ENCODE data around the gene PMEPA1. TPM values are rescaled to one million over a fixed set of nuclear protein-coding genes. Genes with fewer than 3 reads are reported as not detected.
"Not testable (repeated sequence)": the region's sequence is repeated elsewhere in the genome, so short reads cannot be mapped to it uniquely, and the experiment has no call there.

The PMEPA1 gene
- total RNA-seq, 2 experiments from 2014 or later: 0.76 to 1.3 TPM

DNA sequence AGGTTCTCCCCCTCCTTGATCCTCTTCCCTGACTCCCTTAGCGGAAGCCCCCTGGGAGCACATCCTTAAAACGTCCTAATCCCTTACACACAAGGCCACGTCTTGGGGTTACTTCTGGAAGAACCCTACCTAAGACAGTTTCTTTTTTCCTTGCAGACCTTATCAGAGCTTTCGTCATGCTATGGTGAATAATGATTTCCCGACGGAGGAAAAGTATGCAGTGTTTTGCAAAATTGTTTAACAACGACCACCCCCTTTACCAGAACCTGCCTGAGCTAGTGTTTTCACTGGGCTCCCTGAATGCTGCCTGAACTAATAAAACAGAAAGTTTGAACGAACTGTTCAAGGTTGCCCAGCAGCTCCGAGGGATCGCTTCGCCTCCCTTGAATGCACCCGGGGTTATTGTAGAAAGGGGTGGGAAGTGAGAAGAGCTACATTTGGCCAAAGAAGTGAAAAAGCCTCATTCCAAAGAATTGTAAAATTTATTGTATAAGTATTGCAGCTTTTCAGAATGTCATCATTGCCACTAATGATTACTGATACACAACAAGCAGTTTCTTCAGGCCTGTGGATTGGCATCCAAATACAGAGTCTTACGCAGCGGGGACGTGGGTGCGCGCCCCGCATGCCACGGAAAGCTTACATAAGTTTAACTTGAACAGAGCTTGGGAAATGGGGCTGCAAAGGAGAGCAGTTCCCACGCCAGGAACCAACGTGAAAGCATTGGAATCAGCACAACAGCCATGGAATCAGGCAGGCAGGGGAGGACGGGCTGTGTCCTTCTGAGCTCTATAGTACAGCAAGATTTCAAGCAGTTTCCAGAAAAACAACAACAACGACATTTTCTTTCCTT, 61.7 kb downstream of the PMEPA1 start:
- POLR2A ChIA-PET: interaction anchor here (1.0 to 1.4 kb wide), 3 partner anchors 14 to 28 kb away, joined by 3 to 6 read pairs (median 4); partner anchors contain the start of gene ZBP1
- Mint-ChIP-seq H3K9me3 (peaks cover 3% of the 10 kb centered on the region), H3K27me3 (peaks cover 24% of the 10 kb centered on the region), H3K36me3 (ENCODE audit: low read depth) (no peaks in the 10 kb centered on the region), H3K27ac (no peak overlapping the region), H3K4me3 (no peak overlapping the region), H3K4me1 (no peaks in the 10 kb centered on the region)
- no peak for DNase-seq
- CTCF ChIA-PET: interaction anchor here (1.0 to 1.6 kb wide), 2 partner anchors 25 to 28 kb away, joined by 3 to 4 read pairs; partner anchors contain the start of gene ZBP1

- H3K36me3 Mint-ChIP-seq (ENCODE audit: low read depth): no peaks in the 10 kb centered on the region
- no peak for DNase-seq
- ChIA-PET POLR2A (interaction anchor here (1.0 kb wide), 1 partner anchor 19 kb away, joined by 3 read pairs; no protein-coding TSS in a partner anchor), CTCF (no interaction called here)
- peaks cover 31% of the 10 kb centered on the region for H3K27me3 Mint-ChIP-seq
- peaks cover 3% of the 10 kb centered on the region for H3K9me3 Mint-ChIP-seq
- H3K27ac Mint-ChIP-seq: no peak overlapping the region
- no peaks in the 10 kb centered on the region for H3K4me1 Mint-ChIP-seq
- no peak overlapping the region for H3K4me3 Mint-ChIP-seq
These were observed 62.5 kb downstream of the PMEPA1 start for GRCh38 chr20:57647006-57647932.

DNA sequence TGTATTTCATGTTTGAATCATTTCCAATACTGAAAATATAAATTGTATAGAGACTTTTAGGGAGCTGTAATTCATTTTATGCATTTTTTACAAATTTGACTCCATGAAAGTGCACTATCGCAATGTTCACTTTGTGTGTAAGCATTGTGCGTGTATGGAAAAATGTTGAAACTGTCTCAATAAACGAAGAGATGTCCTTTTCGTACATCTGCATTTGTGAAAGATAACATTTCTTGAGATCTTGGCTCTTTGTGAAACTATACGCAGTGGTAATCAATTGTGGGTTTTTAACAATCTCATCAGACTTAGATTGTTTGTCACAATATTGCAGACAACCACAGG, 70.9 kb downstream of the PMEPA1 start:
- no peak overlapping the region for H3K4me3 Mint-ChIP-seq
- no peak overlapping the region for H3K27ac Mint-ChIP-seq
- peaks cover 10% of the 10 kb centered on the region for H3K4me1 Mint-ChIP-seq
- ChIA-PET CTCF (no interaction called here), POLR2A (no interaction called here)
- H3K36me3 Mint-ChIP-seq (ENCODE audit: low read depth): peaks cover 15% of the 10 kb centered on the region
- no peak for DNase-seq
- H3K27me3 Mint-ChIP-seq: peaks cover 74% of the 10 kb centered on the region
- peaks cover 14% of the 10 kb centered on the region for H3K9me3 Mint-ChIP-seq

DNA sequence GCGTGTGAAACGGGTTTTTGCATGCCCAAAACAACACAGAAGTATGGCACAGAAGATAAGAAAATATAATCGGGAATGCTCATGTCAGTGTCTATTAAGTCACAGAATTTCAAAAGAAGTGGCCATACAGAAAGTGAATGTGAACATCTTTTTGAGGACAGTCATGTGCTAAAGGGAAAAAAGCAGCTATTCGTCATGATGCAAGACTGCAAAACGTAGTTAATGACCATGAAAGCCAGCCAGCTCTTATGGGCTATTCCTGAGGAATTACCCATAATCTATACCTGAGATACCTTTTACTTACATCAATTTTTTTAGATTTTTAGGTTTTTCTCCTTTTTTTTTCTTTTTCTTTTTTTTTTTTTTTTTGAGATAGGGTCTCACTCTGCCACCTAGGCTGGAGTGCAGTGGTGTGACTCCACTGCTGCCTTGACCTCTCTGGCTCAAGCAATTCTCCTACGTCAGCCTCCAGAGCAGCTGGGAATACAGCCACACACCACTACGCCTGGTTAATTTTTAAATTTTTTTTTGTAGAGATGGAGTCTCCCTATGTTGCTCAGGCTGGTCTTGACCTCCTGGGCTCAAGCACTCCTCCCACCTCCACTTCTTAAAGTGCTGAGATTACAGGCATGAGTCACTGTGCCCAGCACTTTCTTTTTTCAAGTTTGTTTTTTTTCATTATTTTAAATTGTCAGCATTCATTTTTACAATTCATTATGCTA, 71.5 kb downstream of the PMEPA1 start:
- H3K9me3 Mint-ChIP-seq: peaks cover 16% of the 10 kb centered on the region
- H3K36me3 Mint-ChIP-seq (ENCODE audit: low read depth): peaks cover 15% of the 10 kb centered on the region
- H3K4me3 Mint-ChIP-seq: no peak overlapping the region
- ChIA-PET POLR2A (no interaction called here), CTCF (no interaction called here)
- H3K27me3 Mint-ChIP-seq: peaks cover 74% of the 10 kb centered on the region
- peaks cover 14% of the 10 kb centered on the region for H3K4me1 Mint-ChIP-seq
- H3K27ac Mint-ChIP-seq: no peak overlapping the region
- no peak for DNase-seq

DNA sequence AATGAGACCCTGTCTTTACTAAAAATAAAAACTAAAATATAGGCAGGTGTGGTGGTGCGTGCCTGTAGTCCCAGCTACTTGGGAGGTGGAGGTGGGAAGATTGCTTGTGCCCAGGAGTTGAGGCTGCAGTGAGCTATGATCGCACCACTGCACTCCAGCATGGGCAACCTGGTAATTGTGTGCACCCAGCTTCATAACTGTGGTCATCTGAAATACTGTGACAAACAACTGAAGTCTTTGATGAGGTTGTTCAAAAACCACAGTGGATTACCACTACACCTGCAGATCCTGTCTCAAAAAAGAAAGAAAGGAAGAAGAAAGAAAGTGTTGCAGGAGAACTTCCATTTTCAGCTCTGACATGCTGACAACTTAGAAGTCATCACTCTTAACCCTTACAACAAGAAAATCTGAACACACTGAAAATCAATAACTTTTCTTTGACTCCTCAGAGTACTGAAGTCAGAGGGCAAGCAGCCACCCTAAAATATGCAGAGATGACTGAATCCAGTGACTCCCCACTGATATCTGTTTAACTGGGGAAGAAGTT, 75.8 kb downstream of the PMEPA1 start:
- Mint-ChIP-seq H3K9me3 (peaks cover 21% of the 10 kb centered on the region), H3K27me3 (peaks cover 84% of the 10 kb centered on the region)

DNA sequence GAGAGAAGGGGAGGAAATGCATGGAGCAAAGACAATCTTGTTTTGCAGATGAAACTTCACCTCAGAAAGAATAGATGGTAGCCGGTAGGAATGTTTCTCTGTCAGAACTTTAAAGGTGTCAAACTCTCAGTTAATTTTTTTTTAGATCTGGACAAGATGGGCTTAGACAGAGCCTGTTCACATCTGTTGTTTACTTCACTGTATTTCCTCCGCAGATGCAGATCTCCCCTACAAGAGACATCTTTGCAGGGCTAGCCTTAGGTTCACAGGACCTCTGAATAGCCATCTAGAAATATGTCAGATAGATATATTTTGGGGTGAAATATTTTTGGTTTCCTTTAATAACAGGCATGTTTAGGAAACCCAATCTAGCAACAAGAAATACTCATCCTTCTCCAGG, 77.5 kb downstream of the PMEPA1 start:
- peaks cover 73% of the 10 kb centered on the region for H3K27me3 Mint-ChIP-seq
- H3K27ac Mint-ChIP-seq: no peak overlapping the region
- H3K4me3 Mint-ChIP-seq: no peak overlapping the region
- DNase-seq: no peak
- H3K36me3 Mint-ChIP-seq (ENCODE audit: low read depth): peaks cover 27% of the 10 kb centered on the region
- peaks cover 50% of the 10 kb centered on the region for H3K4me1 Mint-ChIP-seq
- POLR2A ChIA-PET: interaction anchor here (8.7 kb wide), 1 partner anchor 13 kb away, joined by 121 read pairs; the partner anchor contains the start of gene ZBP1
- peaks cover 21% of the 10 kb centered on the region for H3K9me3 Mint-ChIP-seq
- CTCF ChIA-PET: no interaction called here

More for the DNA sequence above, 75.8 kb downstream of the PMEPA1 start:
- Mint-ChIP-seq H3K4me1 (peaks cover 37% of the 10 kb centered on the region), H3K4me3 (no peak overlapping the region), H3K27ac (no peak overlapping the region), H3K36me3 (ENCODE audit: low read depth) (peaks cover 27% of the 10 kb centered on the region)
- peak; percentile 46 for DNase-seq
- ChIA-PET CTCF (interaction anchor here (1.1 to 1.5 kb wide), 5 partner anchors 11 to 37 kb away, joined by 3 to 6 read pairs (median 6); partner anchors contain the start of gene ZBP1), POLR2A (interaction anchor here (0.7 to 8.7 kb wide), 4 partner anchors 14 to 64 kb away, joined by 3 to 121 read pairs (median 4); partner anchors contain the start of gene ZBP1)

GRCh38 chr20:57630061-57630460, 79.8 kb downstream of the PMEPA1 start:
- Mint-ChIP-seq H3K4me1 (peaks cover 63% of the 10 kb centered on the region), H3K9me3 (peaks cover 14% of the 10 kb centered on the region), H3K36me3 (ENCODE audit: low read depth) (peaks cover 23% of the 10 kb centered on the region), H3K4me3 (peak overlapping the region; percentile 18), H3K27me3 (peaks cover 53% of the 10 kb centered on the region), H3K27ac (peak overlapping the region; percentile 57)
- DNase-seq: peak; percentile 7
- ChIA-PET CTCF (interaction anchor here (1.1 to 4.2 kb wide), 2 partner anchors 10 to 34 kb away, joined by 3 to 28 read pairs; partner anchors contain the start of gene ZBP1), POLR2A (interaction anchor here (1.2 to 8.7 kb wide), 2 partner anchors 11 to 759 kb away, joined by 3 to 121 read pairs; partner anchors contain the start of genes VAPB and ZBP1)

DNA sequence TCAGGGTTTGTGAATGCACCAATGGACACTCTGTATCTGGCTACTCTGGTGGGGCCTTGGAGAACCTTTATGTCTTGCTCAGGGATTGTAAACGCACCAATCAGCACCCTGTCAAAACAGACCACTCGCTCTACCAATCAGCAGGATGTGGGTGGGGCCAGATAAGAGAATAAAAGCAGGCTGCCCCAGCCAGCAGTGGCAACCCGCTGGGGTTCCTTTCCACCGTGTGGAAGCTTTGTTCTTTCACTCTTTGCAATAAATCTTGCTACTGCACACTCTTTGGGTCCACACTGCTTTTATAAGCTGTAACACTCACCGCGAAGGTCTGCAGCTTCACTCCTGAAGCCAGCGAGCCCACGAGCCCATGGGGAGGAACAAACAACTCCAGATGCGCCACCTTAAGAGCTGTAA, 80.3 kb downstream of the PMEPA1 start:
- POLR2A ChIA-PET: interaction anchor here (1.2 to 8.7 kb wide), 2 partner anchors 10 to 759 kb away, joined by 3 to 121 read pairs; partner anchors contain the start of genes VAPB and ZBP1
- peak overlapping the region; percentile 2 for H3K4me3 Mint-ChIP-seq

GRCh38 chr20:57628962-57629308, 80.9 kb downstream of the PMEPA1 start:
- Mint-ChIP-seq H3K4me1 (peaks cover 54% of the 10 kb centered on the region), H3K27ac (peak overlapping the region; percentile 57), H3K36me3 (ENCODE audit: low read depth) (peaks cover 30% of the 10 kb centered on the region), H3K27me3 (peaks cover 52% of the 10 kb centered on the region), H3K9me3 (peaks cover 19% of the 10 kb centered on the region)
- ChIA-PET CTCF (interaction anchor here (1.3 to 4.2 kb wide), 3 partner anchors 9 to 459 kb away, joined by 3 to 28 read pairs (median 6); partner anchors contain the start of gene ZBP1), POLR2A (interaction anchor here (1.6 to 8.7 kb wide), 2 partner anchors 9 to 16 kb away, joined by 4 to 121 read pairs; partner anchors contain the start of gene ZBP1)
- H3K4me3 Mint-ChIP-seq: not testable (repeated sequence)
- DNase-seq: peak; percentile 10

More for the DNA sequence above, 80.3 kb downstream of the PMEPA1 start:
- Mint-ChIP-seq H3K9me3 (peaks cover 15% of the 10 kb centered on the region), H3K4me1 (peaks cover 59% of the 10 kb centered on the region), H3K36me3 (ENCODE audit: low read depth) (peaks cover 26% of the 10 kb centered on the region), H3K27me3 (peaks cover 53% of the 10 kb centered on the region), H3K27ac (peak overlapping the region; percentile 57)
- DNase-seq: peak; percentile 16
- CTCF ChIA-PET: interaction anchor here (1.1 to 4.2 kb wide), 2 partner anchors 9 to 34 kb away, joined by 3 to 28 read pairs; partner anchors contain the start of gene ZBP1

DNA sequence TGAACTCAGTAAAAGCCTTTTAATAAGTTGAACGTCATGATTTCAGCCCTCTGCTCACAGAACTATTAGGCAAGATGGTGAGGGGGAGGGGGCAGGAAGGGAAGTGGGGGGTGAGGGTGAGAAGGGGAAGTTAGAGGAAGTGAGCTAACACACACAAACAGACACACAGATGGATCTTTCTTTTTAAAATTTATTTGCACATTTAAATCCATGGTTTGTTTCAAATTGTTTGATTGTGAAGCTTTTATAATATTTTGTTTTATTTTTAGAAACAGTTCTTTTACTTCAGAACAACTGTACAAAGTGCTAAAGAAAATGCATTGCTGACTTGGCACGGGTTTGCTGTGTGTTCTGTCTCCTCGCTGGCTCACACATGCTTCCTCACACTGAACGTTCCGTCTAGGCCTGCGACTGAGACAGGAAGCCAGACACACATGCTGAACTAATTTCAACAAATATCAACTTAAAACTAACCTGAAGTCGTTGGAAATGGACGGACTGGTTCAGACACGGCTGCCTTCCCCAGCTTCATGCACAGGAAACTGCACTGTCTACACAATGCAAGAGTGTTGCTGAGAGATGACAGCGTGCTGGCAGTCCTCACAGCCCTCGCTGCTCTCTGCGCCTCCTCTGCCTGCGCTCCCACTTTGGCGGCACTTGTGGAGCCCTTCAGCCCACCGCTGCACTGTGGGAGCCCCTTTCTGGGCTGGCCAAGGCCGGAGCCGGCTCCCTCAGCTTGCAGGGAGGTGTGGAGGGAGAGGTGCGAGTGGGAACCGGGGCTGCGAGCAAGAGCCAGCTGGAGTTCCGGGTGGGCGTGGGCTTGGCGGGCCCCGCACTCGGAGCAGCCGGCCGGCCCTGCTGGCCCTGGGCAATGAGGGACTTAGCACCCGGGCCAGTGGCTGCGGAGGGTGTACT, 81.5 kb downstream of the PMEPA1 start:
- peak; percentile 60 for DNase-seq
- Mint-ChIP-seq H3K27ac (peak overlapping the region; percentile 98), H3K4me3 (peak overlapping the region; percentile 60), H3K4me1 (peaks cover 49% of the 10 kb centered on the region), H3K9me3 (peaks cover 17% of the 10 kb centered on the region), H3K27me3 (peaks cover 52% of the 10 kb centered on the region), H3K36me3 (ENCODE audit: low read depth) (peaks cover 30% of the 10 kb centered on the region)
- ChIA-PET POLR2A (interaction anchor here (0.8 to 8.7 kb wide), 5 partner anchors 9 to 236 kb away, joined by 3 to 121 read pairs (median 3); partner anchors contain the start of gene ZBP1), CTCF (interaction anchor here (0.9 to 4.2 kb wide), 6 partner anchors 8 to 459 kb away, joined by 3 to 28 read pairs (median 4); partner anchors contain the start of gene ZBP1)

DNA sequence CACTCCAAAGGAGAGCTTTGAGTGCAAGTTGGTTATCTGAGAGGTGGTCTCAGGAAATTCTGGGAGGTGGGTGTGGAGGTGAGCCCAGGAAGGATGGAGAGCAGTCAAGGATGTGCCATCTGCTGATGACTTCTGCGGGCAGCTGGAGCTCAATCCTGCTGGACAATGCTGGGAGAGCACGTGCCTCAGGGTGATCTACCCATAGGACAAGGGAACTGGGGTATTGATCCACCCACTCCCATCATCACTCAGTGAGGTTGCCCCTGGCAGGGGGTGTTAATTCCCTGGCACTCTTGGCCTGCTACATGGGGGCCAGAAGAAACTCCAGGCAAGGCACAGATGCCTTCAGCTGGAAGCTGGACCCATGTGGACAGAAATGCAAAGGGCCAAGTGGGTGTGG, 82.5 kb downstream of the PMEPA1 start:
- H3K9me3 Mint-ChIP-seq: peaks cover 16% of the 10 kb centered on the region
- ChIA-PET CTCF (interaction anchor here (0.9 to 4.2 kb wide), 4 partner anchors 7 to 238 kb away, joined by 3 to 28 read pairs (median 4); partner anchors contain the start of gene ZBP1), POLR2A (interaction anchor here (0.8 to 8.7 kb wide), 5 partner anchors 8 to 235 kb away, joined by 3 to 121 read pairs (median 3); partner anchors contain the start of gene ZBP1)

More for the DNA sequence above, 82.5 kb downstream of the PMEPA1 start:
- Mint-ChIP-seq H3K36me3 (ENCODE audit: low read depth) (peaks cover 30% of the 10 kb centered on the region), H3K27ac (no peak overlapping the region), H3K4me1 (peaks cover 48% of the 10 kb centered on the region), H3K4me3 (no peak overlapping the region), H3K27me3 (peaks cover 46% of the 10 kb centered on the region)
- peak; percentile 14 for DNase-seq

All from activated CD4-positive, alpha-beta memory T cell treated with anti-CD3 and anti-CD28 coated beads, Interleukin-2, amount 10 ng/mL, durations not matched to agents 7 days and 5 days (primary cell).